ENCODE results near the gene MAST4.

Gene MAST4

DNA sequence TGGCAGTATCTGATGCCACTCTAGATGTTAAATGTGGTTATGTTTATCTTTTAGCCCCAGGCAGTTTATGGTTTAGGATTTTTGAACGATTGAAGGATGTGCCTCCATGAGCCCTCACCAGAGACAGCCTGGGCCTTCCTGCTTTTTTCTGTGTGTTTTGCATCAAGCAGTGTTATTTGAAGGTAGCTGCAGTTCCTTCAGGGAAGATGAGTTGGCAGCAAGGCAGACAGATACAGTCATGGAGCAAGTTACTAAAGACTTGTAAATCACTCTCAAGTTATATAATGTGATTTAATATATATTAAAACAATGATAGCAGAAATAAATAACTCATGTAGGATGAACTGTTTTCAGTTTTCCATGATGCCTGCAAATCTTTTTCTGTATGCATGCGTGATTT is 395.6 kb downstream of the MAST4 start:
- no peak for DNase-seq (ENCODE audit: low spot score)

- DNase-seq (ENCODE audit: low spot score), result no peak
These were observed 396.4 kb downstream of the MAST4 start for GRCh38 chr5:66992547-66992946.

- no peak for DNase-seq (ENCODE audit: low spot score)
These were observed 397.3 kb downstream of the MAST4 start for GRCh38 chr5:66993448-66993847.

GRCh38 chr5:66993882-66994281 is 397.7 kb downstream of the MAST4 start:
- no peak for DNase-seq (ENCODE audit: low spot score)

GRCh38 chr5:66994790-66995189 is 398.6 kb downstream of the MAST4 start:
- DNase-seq (ENCODE audit: low spot score), result no peak

DNA sequence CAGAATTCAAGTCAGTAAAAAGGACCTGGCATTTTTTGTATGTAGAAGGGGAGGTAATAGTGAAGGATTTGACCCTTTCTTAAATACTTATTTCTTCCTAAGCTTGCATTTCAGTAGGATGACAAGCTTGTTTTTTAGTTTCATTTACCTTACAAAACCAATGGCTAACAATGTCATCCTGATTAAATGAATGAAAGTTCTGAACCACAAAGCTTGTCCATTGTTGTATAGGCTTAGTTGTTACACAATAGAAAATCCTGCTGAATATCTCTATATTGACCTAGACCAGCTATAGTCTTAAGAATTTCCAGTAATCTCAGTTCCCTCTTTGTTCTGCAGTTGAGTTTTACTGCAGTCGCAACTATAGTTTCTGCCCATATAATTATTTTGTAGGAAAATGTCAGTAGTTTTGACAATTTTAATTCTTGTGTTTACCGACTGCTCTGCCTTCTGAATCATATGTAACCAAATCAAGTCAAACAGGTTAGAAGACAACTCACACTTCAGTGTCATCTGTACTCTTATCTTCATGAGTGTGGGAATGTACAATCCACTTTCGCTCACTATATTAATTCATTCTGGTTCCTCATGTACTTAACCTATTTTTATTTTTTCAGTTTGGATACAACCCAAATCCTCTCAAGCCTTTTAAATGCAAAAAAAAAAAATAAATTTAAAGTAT is 404.7 kb downstream of the MAST4 start:
- DNase-seq (ENCODE audit: low spot score), result no peak

- DNase-seq (ENCODE audit: low spot score), result no peak
These were observed 406.9 kb downstream of the MAST4 start for GRCh38 chr5:67002832-67003684.

DNA sequence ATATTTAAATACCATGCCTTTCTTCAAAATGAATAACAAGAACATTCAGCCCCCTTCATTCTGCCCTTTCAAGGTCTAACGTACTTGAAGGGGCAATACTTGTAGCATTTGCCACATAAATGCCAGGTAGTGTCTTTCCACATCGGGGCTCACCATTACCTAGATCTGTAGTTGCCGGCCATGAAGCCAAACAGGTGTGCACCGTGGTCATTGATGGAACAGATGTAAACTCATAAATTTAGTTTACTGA is 407.4 kb downstream of the MAST4 start:
- DNase-seq (ENCODE audit: low spot score), result no peak

DNA sequence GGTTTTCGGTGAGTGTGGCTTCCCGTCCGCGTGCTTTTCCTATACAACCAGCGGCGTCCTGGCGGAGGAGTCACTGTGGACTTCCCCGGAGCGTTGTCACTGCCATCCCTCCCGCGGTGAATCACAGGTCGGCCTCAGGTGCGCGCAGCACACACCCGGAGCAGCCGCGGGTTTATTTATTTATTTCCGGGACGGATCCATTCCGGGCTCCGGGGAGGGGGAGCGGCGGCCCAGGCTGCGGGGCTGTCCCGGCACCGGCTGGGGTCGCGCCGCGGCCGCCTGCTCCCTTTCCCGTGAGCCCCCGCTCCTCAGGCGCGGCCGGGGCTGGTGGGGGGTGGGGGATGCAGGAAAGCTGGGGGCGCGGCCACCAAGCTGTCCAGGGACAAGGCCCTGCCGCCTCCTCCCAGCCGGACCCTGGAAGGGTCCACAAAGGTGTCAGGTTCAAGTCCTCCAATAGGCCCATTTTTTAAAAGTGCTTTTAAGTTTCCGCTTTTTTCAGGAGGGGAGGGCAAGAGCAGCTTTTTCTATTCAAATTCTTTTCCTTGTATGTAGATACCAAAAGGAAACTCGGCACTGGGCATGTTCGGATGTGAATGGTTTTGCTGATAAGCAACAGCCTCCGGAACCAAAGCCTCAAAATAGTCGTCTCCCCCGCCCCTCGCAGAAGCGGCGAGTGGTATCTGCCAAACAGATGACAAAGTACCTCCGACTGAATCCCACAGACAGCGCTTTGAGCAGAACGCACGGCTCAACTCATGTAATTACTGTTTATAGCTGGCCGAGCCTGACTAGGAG is 407.9 kb downstream of the MAST4 start:
- DNase-seq (ENCODE audit: low spot score), result peak; percentile 65

- no peak for DNase-seq (ENCODE audit: low spot score)
These were observed 408.6 kb downstream of the MAST4 start for GRCh38 chr5:67004730-67005350.

DNA sequence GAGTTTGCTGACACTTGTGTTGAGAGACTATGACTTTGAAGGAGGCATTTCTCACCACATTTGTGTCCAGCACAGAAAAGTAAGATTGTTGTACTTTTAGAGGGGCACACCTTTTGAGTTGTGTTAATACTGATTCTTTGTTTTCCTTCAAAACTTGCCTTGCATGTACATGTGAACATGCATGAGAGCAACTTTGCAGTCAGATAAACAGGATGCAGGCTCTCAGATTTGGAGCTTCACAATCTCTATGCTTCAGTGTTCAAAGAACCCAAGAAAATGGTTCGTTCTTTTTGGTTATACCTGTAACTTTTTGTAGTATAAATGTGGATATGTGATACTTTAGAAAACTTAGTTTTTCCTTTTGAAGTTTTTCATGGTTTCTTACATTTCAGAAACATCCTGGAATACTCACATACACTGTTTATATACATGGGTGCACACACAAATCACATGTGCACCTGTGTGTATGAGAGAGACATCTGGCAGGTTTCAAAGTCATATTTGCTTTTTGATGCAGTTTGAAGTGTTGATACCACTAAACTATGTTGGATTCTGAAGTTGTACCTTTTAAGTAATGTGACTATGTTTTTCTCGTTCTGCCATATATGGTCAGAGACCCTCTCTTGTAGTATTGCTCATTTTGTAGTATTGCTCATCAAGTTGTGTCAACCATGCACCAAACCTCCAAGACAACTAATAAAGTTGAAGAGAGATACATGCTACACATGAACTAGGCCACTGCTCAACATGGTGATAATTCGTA is 409.7 kb downstream of the MAST4 start:
- DNase-seq (ENCODE audit: low spot score), result no peak

DNA sequence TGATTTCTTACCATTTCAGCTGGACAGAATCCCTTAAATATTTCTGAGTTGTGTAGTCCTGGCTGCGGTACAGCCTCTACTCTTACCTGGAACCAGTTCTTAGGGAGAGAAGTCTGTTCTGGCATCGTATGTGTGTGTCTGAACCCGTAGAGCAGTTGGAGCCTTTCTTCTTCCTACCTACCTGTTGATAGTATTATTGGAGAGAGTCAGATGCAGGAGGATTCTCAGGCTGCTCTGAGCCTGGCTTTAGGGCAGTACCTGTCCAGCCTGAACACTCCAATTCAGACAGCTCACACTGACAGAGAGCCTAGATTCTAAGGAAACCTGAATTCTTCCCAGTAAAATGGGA is 410.3 kb downstream of the MAST4 start:
- no peak for DNase-seq (ENCODE audit: low spot score)

DNA sequence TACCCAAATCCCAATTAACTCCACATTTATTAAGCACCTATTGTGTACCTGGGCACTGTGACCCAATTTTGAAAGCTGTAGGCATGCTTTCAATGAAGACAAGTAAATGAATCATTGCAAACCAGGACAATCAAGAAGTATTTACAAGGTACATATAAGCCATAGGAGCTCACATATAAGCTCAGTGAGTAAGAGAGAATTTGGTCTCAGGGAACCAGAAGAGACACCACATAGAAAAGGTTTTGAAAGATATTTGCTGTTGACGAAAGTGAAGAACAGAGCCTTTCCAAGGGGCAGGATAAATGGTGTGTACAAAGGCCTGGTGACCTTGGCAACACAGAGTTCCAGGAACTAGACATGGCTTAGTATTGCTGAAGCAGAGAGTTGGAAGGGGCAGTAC is 412.8 kb downstream of the MAST4 start:
- no peak for DNase-seq (ENCODE audit: low spot score)

- peak; percentile 51 for DNase-seq (ENCODE audit: low spot score)
These were observed 414.7 kb downstream of the MAST4 start for GRCh38 chr5:67010684-67011409.

- DNase-seq (ENCODE audit: low spot score), result no peak
These were observed 415.2 kb downstream of the MAST4 start for GRCh38 chr5:67011422-67011821.

DNA sequence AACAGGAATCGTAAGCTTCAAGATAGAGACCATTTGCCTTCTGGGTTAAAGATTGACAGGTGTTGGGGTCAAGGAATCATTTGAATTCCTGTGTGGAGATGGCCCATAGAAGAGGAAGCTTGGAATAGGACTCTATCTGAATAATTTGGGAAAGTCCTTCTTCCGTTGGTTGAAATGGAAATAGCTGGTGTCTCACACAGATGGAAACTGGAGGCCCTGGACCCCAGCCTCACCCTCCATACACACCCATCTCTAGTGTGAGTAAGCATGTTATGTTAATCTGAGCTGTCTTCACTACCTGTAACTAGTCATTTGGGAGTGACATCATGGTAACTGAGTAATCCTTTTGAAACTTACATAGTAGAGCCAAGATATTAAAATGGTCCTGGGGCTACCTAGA is 416.0 kb downstream of the MAST4 start:
- no peak for DNase-seq (ENCODE audit: low spot score)

- no peak for DNase-seq (ENCODE audit: low spot score)
These were observed 417.5 kb downstream of the MAST4 start for GRCh38 chr5:67013719-67014118.

DNA sequence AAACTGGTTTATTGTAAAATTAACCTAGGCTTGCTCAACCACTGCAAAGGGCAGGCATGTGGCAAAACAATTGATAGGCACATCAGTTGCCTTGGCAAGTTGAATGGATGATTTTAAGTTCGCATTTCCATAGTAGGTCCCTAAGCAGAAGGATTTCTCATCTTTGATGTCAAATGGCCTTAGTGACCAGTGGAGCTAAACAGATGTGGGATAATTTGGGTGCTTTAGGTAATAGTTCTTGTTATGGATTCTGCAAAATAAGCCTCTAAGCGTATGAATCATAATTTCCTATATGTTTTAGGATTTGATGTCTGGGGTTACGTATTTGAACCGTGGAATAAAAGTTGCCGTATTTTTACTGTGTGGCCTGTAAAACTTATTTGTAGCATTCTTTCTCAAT is 418.0 kb downstream of the MAST4 start:
- DNase-seq (ENCODE audit: low spot score), result no peak

DNA sequence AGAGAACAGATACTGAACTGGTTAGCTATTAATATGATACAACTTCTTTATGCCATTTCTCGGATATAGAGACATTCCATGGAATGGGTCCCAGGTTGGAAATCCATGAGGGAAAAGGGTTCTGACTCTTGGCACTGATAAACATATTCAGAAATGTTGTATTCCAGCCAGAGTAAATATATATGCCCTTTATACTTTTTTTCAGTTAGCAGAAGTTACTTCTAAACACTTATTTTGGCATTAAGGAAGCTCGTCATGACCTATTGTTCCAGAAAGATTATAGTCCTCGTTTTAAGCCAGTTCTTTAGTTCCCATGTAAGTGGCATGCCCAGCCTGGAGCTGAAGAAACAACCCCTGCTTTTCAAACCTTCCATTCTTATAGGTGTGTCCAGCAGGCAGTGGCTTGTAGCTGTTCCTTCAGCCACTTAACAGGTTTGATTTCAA is 418.8 kb downstream of the MAST4 start:
- no peak for DNase-seq (ENCODE audit: low spot score)

DNA sequence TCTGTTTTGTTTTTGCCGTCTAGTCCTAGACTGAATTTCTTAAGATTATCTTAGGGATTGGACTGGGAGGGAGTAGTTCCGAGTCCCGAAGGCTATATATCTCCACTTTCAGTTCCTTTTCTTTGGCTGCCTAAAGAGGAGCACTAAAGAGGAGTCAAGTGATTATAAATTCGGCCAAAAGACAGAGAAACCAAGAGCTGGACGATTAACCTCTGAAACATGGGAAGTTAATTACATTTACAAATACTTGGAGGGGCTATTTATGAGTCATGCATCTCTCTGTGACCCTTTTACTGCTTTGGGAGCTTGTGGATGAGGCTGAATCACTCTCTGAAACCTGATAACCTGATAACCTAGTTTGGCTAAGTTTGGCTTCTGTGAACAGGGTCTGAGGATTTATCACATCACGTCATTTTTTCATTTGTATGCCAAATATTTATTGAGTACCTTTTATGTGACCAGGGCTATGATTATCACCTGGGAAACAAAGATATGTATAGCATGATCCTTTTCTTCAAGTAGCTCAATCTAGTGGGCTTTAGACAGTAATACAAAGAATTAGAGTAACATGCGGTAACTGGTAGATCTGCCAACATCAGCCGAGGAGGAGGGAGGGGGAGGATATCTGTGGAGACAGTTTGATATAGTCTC is 419.5 kb downstream of the MAST4 start:
- no peak for DNase-seq (ENCODE audit: low spot score)

All from AG08396 (cell line).